ENCODE measurements around the gene TP53TG5. TPM values are rescaled to one million over a fixed set of nuclear protein-coding genes. Genes with fewer than 3 reads are reported as not detected.

The TP53TG5 gene
- total and polyA plus RNA-seq, 10 of the 15 experiments (the other 5 are each of a cell fraction or from before 2014, with no cell fraction given): 0.24 TPM; not detected in 9

DNA sequence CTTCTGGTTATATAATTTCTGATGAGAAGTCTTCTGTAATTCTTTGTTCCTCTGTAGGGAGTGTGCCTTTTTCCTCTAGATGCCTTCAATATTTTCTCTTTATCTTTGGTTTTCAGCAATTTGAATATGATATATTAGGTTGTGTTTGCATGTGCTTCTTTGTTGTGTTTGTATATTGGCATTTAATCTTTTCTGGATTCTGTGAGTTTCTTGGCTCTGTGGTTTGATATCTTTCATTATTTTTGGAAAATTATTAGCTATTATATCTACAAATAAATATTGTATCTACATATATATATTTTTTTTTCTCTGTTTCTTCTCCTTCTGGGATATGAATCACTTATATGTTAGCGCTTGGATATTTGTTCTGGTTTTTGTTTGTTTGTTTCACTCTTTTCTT, 20.9 kb upstream of the TP53TG5 start:
- DNase-seq (ENCODE audit: low read depth, low spot score): no peak
- H3K27me3 ChIP-seq (replicated peaks in 1 of 2; ENCODE audit: control insufficient read depth in 2 of 2, insufficient read depth in 2 of 2, low read length in 1 of 2): no peaks in the 10 kb centered on the region
- SMC1A ChIA-PET (ENCODE audit: uncharacterized antibody, unreplicated experiment): interaction anchor here (1.0 kb wide), 1 partner anchor 37 kb away, joined by 3 read pairs; no protein-coding TSS in a partner anchor
- no peak overlapping the region for H3K4me3 ChIP-seq
- POLR2A ChIA-PET: no interaction called here
- no peak for FAIRE-seq
- RAD21 ChIA-PET (ENCODE audit: unreplicated experiment): no interaction called here
- no peaks in the 10 kb centered on the region for H3K4me1 ChIP-seq (ENCODE audit: control insufficient read depth, insufficient read depth, low read length)
- no peak for TF ChIP-seq KDM1A (IDR thresholded peaks at IDR 0.05; ENCODE audit: borderline replicate concordance)
- no peak for TF ChIP-seq SUZ12 (IDR thresholded peaks at IDR 0.05; ENCODE audit: unreplicated experiment)
- TF ChIP-seq, protein P1, sequence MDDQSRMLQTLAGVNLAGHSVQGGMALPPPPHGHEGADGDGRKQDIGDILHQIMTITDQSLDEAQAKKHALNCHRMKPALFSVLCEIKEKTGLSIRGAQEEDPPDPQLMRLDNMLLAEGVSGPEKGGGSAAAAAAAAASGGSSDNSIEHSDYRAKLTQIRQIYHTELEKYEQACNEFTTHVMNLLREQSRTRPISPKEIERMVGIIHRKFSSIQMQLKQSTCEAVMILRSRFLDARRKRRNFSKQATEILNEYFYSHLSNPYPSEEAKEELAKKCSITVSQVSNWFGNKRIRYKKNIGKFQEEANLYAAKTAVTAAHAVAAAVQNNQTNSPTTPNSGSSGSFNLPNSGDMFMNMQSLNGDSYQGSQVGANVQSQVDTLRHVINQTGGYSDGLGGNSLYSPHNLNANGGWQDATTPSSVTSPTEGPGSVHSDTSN (IDR thresholded peaks at IDR 0.05; ENCODE audit: insufficient replicate concordance, low read depth, low read length): no peak
- no peak for TF ChIP-seq CUX1 (IDR thresholded peaks at IDR 0.05; ENCODE audit: insufficient replicate concordance, low read depth, low read length)
- no peak for TF ChIP-seq SREBF1 (IDR thresholded peaks at IDR 0.05; ENCODE audit: low read length)
- intact Hi-C loops (cut with micrococcal nuclease; ENCODE audit: unreplicated experiment): no loop called here
- peaks cover 15% of the 10 kb centered on the region; the same call in 2 of the 3 replicates for H3K9me3 ChIP-seq (replicated peaks; ENCODE audit: control insufficient read depth, insufficient read depth, low read length)
- H3K27ac ChIP-seq (ENCODE audit: control insufficient read depth, insufficient read depth): no peak overlapping the region
- H4K20me1 ChIP-seq (ENCODE audit: control insufficient read depth, insufficient read depth): no peaks in the 10 kb centered on the region
- no peaks in the 10 kb centered on the region; a peak in 1 of 4 replicates for H3K36me3 ChIP-seq (ENCODE audit: control insufficient read depth in 2 of 2, insufficient read depth in 2 of 2, low read length in 1 of 2)
- CTCF ChIA-PET: interaction anchor here (1.0 kb wide), 1 partner anchor 51 kb away, joined by 3 read pairs; no protein-coding TSS in a partner anchor
- H3K79me2 ChIP-seq (ENCODE audit: control insufficient read depth, insufficient read depth, low read length): no peaks in the 10 kb centered on the region
- no TSS peak for BruUV-seq (replicated peaks)
- WGBS (ENCODE audit: insufficient coverage, insufficient replicate concordance, low lambda C conversion rate, missing lambda C conversion rate): 89% methylated on average over 1 of the region's 1 CpG
- no peak overlapping the region for H3K9ac ChIP-seq (ENCODE audit: control insufficient read depth, insufficient read depth, low read length)
- in situ Hi-C loops (cut with MboI): no loop called here
- no peak for ATAC-seq
- no peak overlapping the region for H3K4me2 ChIP-seq (ENCODE audit: control insufficient read depth, insufficient read depth)
- H2AFZ ChIP-seq (ENCODE audit: control insufficient read depth, low read depth, low read length): no peak overlapping the region

Measured in GM12878 (cell line).